AG04449 (cell line): Measurements from ENCODE around the gene SRMS.

ENCODE experiments used
- CTCF ChIA-PET: fragments of 350-600 bp; formaldehyde crosslinking; extraction: SDS; loops from one replicate; lab custom pipeline; 2021; ENCODE audit warnings: antibody characterized with exemption; lab: Yijun Ruan, JAX
- POLR2A ChIA-PET: fragments of 400-600, 350-600 bp; formaldehyde crosslinking; extraction: SDS; loops from one replicate; lab custom pipeline; 2020; ENCODE audit warnings: antibody characterized with exemption, inconsistent platforms; lab: Yijun Ruan, JAX
- DNase-seq: peaks from one replicate; pipeline ENCODE4 v3.0.0-alpha.2; 2010; ENCODE audit warnings: low read depth, low spot score
- H3K4me3 ChIP-seq: 2 replicates; pipeline ENCODE4 v1.5.1; 2011; ENCODE audit warnings: low read depth, mild to moderate bottlenecking, control low read depth, low read length
- CTCF ChIP-seq: IDR thresholded peaks from one replicate; pipeline ENCODE4 v1.5.1; 2011; ENCODE audit warnings: mild to moderate bottlenecking, moderate library complexity, low read length, control low read depth, inconsistent platforms; ENCODE audit not compliant: insufficient read depth; ENCODE audit errors: missing control alignments

The SRMS gene

GRCh38 chr20:63529180-63529860 lies 18.2 kb downstream of the SRMS start:
- DNase-seq = no peak
- ChIA-PET CTCF (interaction anchor here (2.0 to 3.7 kb wide), 3 partner anchors 9 to 33 kb away, joined by 6 to 24 read pairs (median 8); partner anchors contain the start of genes PPDPF and PTK6), POLR2A (interaction anchor here (0.6 to 1.2 kb wide), 2 partner anchors 8 to 92 kb away, joined by 4 to 6 read pairs; no protein-coding TSS in a partner anchor)
- TF ChIP-seq CTCF = no peak
- H3K4me3 ChIP-seq = no peak overlapping the region

- POLR2A ChIA-PET = no interaction called here
- CTCF ChIA-PET = interaction anchor here (0.6 to 1.4 kb wide), 3 partner anchors 9 to 31 kb away, joined by 3 to 5 read pairs (median 4); partner anchors contain the start of gene PTK6
- DNase-seq = no peak
Measured at GRCh38 chr20:63527184-63527583, 20.4 kb downstream of the SRMS start.

GRCh38 chr20:63525971-63526370 lies 21.6 kb downstream of the SRMS start:
- CTCF ChIA-PET = interaction anchor here (0.7 kb wide), 1 partner anchor 12 kb away, joined by 5 read pairs; no protein-coding TSS in a partner anchor
- H3K4me3 ChIP-seq = no peak overlapping the region
- POLR2A ChIA-PET = interaction anchor here (0.7 kb wide), 1 partner anchor 538 kb away, joined by 4 read pairs; no protein-coding TSS in a partner anchor
- no peak for DNase-seq
- TF ChIP-seq CTCF = no peak

More at GRCh38 chr20:63527184-63527583, 20.4 kb downstream of the SRMS start:
- no peak overlapping the region for H3K4me3 ChIP-seq
- no peak for TF ChIP-seq CTCF

GRCh38 chr20:63525185-63525584 lies 22.4 kb downstream of the SRMS start:
- TF ChIP-seq CTCF = no peak
- ChIA-PET CTCF (interaction anchor here (1.2 kb wide), 1 partner anchor 12 kb away, joined by 3 read pairs; the partner anchor contains the start of gene PTK6), POLR2A (interaction anchor here (0.7 kb wide), 1 partner anchor 539 kb away, joined by 4 read pairs; no protein-coding TSS in a partner anchor)
- DNase-seq = no peak
- no peak overlapping the region for H3K4me3 ChIP-seq

- ChIA-PET CTCF (interaction anchor here (0.8 to 3.4 kb wide), 5 partner anchors 15 to 457 kb away, joined by 3 to 34 read pairs (median 4); partner anchors contain the start of gene PTK6), POLR2A (no interaction called here)
- TF ChIP-seq CTCF = no peak
- no peak for DNase-seq
- no peak overlapping the region for H3K4me3 ChIP-seq
Measured at GRCh38 chr20:63522981-63523611, 24.5 kb downstream of the SRMS start.
